Erythroblast (primary cell): Measurements from ENCODE around the gene TUBB3.

Experiments used
- GATA1 ChIP-seq: IDR thresholded peaks from 2 replicates; pipeline ENCODE4 v1.6.1; 2011; ENCODE audit warnings: low read depth, mild to moderate bottlenecking, control low read depth, low read length, moderate library complexity
- POLR2A ChIP-seq: IDR thresholded peaks from 2 replicates; pipeline ENCODE4 v1.6.1; 2011; ENCODE audit warnings: mild to moderate bottlenecking, low read length

DNA sequence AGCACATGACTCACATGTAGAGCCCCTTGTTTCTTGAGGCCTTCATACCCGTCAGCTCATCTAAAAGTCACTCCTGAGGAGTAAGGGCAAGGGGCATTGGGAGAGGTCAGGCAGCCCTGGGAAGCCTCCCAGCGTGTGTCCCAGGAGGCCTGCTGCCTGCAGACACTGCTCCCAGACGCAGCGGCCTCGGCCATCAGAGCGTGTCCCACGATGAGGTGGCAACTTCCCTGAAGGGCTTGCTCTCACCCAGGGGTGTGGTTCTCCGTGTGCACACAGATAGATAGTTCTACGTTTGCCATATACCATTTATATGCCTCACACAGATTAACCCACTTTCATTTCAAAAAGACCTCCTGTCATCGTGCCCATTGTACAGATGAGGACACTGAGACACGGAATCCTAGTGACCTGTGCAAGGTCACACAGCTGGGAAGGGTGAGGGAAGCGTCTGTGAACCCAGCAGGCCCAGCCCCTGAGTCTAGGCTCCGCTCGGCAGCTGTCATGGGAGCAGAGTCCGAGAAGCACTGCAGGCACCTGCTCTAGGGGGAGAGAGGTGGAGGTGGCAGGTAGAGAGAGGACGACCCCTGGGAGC, 8.3 kb downstream of the TUBB3 start:
- TF ChIP-seq POLR2A, result no peak
- TF ChIP-seq GATA1, result no peak
